OCI-LY7 (cell line): ENCODE measurements around the gene ZNF438.

Experiments
- CTCF ChIP-seq: fragments of 200-600 bp; sonication (generic); conservative IDR thresholded peaks from 2 replicates; pipeline ENCODE4 v1.5.1; 2014; ENCODE audit warnings: mild to moderate bottlenecking, antibody characterized with exemption, low read length, moderate library complexity, mixed read lengths
- EZH2phosphoT487 ChIP-seq: fragments of 200-600 bp; sonication (generic); IDR thresholded peaks from 2 replicates; pipeline ENCODE4 v1.6.1; 2018; ENCODE audit warnings: low read depth, borderline replicate concordance, mild to moderate bottlenecking, mixed run types, antibody characterized with exemption, low read length, moderate library complexity, mixed read lengths

- TF ChIP-seq CTCF (no peak), EZH2phosphoT487 (no peak)
Observed at GRCh38 chr10:31074722-31075086, 43.0 kb upstream of the ZNF438 start.
